GM18520 (cell line): Measurements from ENCODE around the gene COMMD7.

ENCODE experiments used
- ATAC-seq: cut with Tn5 transposase; IDR thresholded peaks from one replicate; pipeline ENCODE4 v1.9.1; 2021; ENCODE audit not compliant: unreplicated experiment

COMMD7 gene

GRCh38 chr20:32743237-32744112 is at the start of gene COMMD7:
TSS of gene COMMD7 (minus strand) at chr20:32743467. CDS start at chr20:32743391, 76 bp downstream.
- no peak for ATAC-seq

- ATAC-seq: no peak
Observed at GRCh38 chr20:32792731-32793458, 49.6 kb upstream of the COMMD7 start.

- ATAC-seq: no peak
Observed at GRCh38 chr20:32792316-32792715, 49.0 kb upstream of the COMMD7 start.

GRCh38 chr20:32790751-32791057 is 47.4 kb upstream of the COMMD7 start:
- no peak for ATAC-seq

- peak; percentile 60 for ATAC-seq
Observed at GRCh38 chr20:32789896-32790750, 46.9 kb upstream of the COMMD7 start.

GRCh38 chr20:32787168-32787567 is 43.9 kb upstream of the COMMD7 start:
- no peak for ATAC-seq

GRCh38 chr20:32786059-32786760 is 42.9 kb upstream of the COMMD7 start:
- no peak for ATAC-seq

- no peak for ATAC-seq
Observed at GRCh38 chr20:32784369-32785080, 41.3 kb upstream of the COMMD7 start.

GRCh38 chr20:32780749-32781655 is 37.7 kb upstream of the COMMD7 start:
- no peak for ATAC-seq

GRCh38 chr20:32780278-32780677 is 37.0 kb upstream of the COMMD7 start:
- no peak for ATAC-seq

- no peak for ATAC-seq
Observed at GRCh38 chr20:32779500-32780211, 36.4 kb upstream of the COMMD7 start.

GRCh38 chr20:32777177-32777956 is 34.1 kb upstream of the COMMD7 start:
- ATAC-seq: no peak

GRCh38 chr20:32775336-32775991 is 32.2 kb upstream of the COMMD7 start:
- ATAC-seq: no peak

- ATAC-seq: no peak
Observed at GRCh38 chr20:32773855-32774254, 30.6 kb upstream of the COMMD7 start.

GRCh38 chr20:32773223-32773622 is 30.0 kb upstream of the COMMD7 start:
- ATAC-seq: no peak

- ATAC-seq: no peak
Observed at GRCh38 chr20:32772046-32772445, 28.8 kb upstream of the COMMD7 start.
